Measurements from ENCODE around the gene NTN1.

NTN1 gene

DNA sequence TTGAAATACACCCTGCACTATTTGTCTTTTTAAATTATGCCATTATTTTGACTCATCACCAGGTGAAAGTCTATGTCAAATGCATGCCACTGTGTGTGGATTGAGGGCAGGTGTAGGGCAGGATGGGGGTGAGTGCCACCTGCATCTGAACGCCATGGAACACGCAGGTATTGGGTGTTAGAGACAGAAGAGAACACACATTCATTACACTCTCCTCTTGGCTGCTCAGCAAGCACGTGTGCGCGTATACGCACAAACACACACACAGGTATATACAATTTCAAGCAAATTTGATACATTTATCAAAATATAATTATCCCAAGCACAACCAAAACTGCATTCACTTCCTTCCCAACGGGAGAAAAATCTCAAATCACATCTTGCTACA, 268.9 kb downstream of the NTN1 start:
- Histone ChIP-seq H3K4me3 (no peak overlapping the region), H3K4me1 (no peaks in the 10 kb centered on the region), H3K27me3 (ENCODE audit: low read depth) (no peaks in the 10 kb centered on the region), H3K9me3 (no peaks in the 10 kb centered on the region), H3K36me3 (replicated peaks) (no peaks in the 10 kb centered on the region)
- no peak for DNase-seq (ENCODE audit: low spot score in 2 of 2)
- in situ Hi-C loops (cut with MboI; ENCODE audit: low sequenced_read_pairs), result no loop called here

DNA sequence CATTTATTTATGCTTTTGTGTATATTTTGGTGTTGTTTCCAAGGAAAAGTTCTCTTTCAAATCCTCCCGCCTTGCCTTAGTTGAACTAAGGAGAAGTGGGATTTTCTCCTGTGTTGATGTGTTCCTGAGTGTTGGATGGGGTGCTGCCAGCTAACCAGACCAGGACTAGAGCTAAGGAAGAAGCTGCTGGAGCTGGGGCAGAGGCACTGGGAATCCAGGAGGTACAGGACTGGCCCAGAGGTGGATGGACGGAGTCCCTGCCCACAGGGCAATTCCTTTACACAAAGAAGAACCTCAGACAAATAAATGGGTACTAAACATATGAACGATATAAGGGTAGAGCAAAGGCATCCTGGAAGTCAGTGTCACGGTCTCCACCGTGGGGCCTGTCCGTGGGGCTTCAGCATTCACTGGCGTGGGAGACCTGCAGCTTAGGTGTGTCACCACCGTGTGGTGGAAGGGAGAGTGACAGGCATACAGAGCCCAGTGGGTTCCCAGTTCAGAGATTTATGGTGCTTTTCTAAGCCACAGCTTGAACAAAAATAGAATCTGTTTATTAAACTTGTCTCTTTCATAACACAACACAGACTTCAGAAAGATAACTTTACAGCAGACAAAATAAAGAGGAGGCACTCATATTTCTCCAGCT, 270.7 kb downstream of the NTN1 start:
- Histone ChIP-seq H3K9me3 (no peaks in the 10 kb centered on the region), H3K27me3 (ENCODE audit: low read depth) (no peaks in the 10 kb centered on the region), H3K4me3 (no peak overlapping the region), H3K36me3 (replicated peaks) (no peaks in the 10 kb centered on the region), H3K4me1 (no peaks in the 10 kb centered on the region)
- in situ Hi-C loops (cut with MboI; ENCODE audit: low sequenced_read_pairs), result no loop called here
- DNase-seq (ENCODE audit: low spot score in 2 of 2), result peak in 1 of 2 experiments; percentile 43

DNA sequence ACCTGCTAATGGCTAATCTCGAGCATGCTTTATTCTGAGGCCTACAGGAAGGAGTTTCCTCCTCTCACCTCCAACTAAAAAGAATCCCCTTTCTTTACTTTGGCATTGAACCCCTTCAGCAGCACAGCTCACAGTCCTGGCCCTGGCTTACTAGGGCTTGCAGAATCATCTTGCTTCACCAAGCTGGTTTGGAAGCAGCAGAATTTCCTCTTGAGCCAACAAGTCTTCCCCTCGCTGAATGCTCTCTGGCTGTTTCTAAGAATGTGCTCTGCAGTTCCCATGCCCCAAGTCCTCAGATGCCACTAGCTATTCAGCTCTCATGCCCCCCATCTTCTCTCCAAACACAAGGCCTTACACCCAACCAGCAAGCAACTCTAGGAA, 271.2 kb downstream of the NTN1 start:
- Histone ChIP-seq H3K4me3 (no peak overlapping the region), H3K27me3 (ENCODE audit: low read depth) (no peaks in the 10 kb centered on the region), H3K9me3 (no peaks in the 10 kb centered on the region), H3K36me3 (replicated peaks) (no peaks in the 10 kb centered on the region), H3K4me1 (no peaks in the 10 kb centered on the region)
- no peak for DNase-seq (ENCODE audit: low spot score in 2 of 2)
- in situ Hi-C loops (cut with MboI; ENCODE audit: low sequenced_read_pairs), result no loop called here

Measured in HAP-1 (cell line).